Fibroblast of pulmonary artery (primary cell): ENCODE measurements around the gene NUP155.
"Not testable (repeated sequence)": the region's sequence is repeated elsewhere in the genome, so short reads cannot be mapped to it uniquely, and the experiment has no call there.

Experiments
- DNase-seq: peaks from one replicate; pipeline ENCODE4 v3.0.0-alpha.2; 2010; ENCODE audit warnings: low read depth
- H3K4me3 ChIP-seq: replicated peaks from 2 replicates; pipeline ENCODE4 v1.5.1; 2011; ENCODE audit warnings: low read depth, mild to moderate bottlenecking, control low read depth, low read length, moderate library complexity
- CTCF ChIP-seq: IDR thresholded peaks from 2 replicates; pipeline ENCODE4 v1.5.1; 2011; ENCODE audit warnings: mild to moderate bottlenecking, control low read depth, low read length, inconsistent platforms; ENCODE audit errors: missing control alignments

The NUP155 gene

GRCh38 chr5:37370864-37371726, at the start of gene NUP155:
Gene NUP155, minus strand, starts transcription at chr5:37371106. Its CDS starts 129 bp downstream, at chr5:37370977.
- peak within 1 kb of the TSS; percentile 98 for H3K4me3 ChIP-seq
- DNase-seq: peak; percentile 97
- TF ChIP-seq CTCF: no peak

- no peak overlapping the region for H3K4me3 ChIP-seq
- DNase-seq: no peak
- no peak for TF ChIP-seq CTCF
Measured at GRCh38 chr5:37417347-37417746, 46.4 kb upstream of the NUP155 start.

- DNase-seq, H3K4me3 ChIP-seq: not testable (repeated sequence)
Measured at GRCh38 chr5:37415456-37415855, 44.5 kb upstream of the NUP155 start.

- DNase-seq: no peak
- no peak for TF ChIP-seq CTCF
- no peak overlapping the region for H3K4me3 ChIP-seq
Measured at GRCh38 chr5:37412515-37412914, 41.6 kb upstream of the NUP155 start.

- no peak for TF ChIP-seq CTCF
- no peak overlapping the region for H3K4me3 ChIP-seq
- peak; percentile 23 for DNase-seq
Measured at GRCh38 chr5:37400501-37400900, 29.6 kb upstream of the NUP155 start.

GRCh38 chr5:37396352-37396751, 25.4 kb upstream of the NUP155 start:
- no peak for TF ChIP-seq CTCF
- no peak overlapping the region for H3K4me3 ChIP-seq
- no peak for DNase-seq

GRCh38 chr5:37391591-37391990, 20.7 kb upstream of the NUP155 start:
- no peak for TF ChIP-seq CTCF
- no peak for DNase-seq
- H3K4me3 ChIP-seq: no peak overlapping the region
